H7 (cell line): ENCODE data around the gene NFKB1. TPM values are rescaled to one million over a fixed set of nuclear protein-coding genes. Genes with fewer than 3 reads are reported as not detected.

Experiments used
- DNase-seq: peaks from one replicate; pipeline ENCODE4 v3.0.0; 2012
- H3K27me3 ChIP-seq: 2 replicates; pipeline ENCODE4 v1.6.0; 2011; ENCODE audit warnings: mild to moderate bottlenecking, low read length; ENCODE audit not compliant: control insufficient read depth, insufficient read depth
- H3K36me3 ChIP-seq: replicated peaks from 2 replicates; pipeline ENCODE4 v1.5.1; 2011; ENCODE audit warnings: low read length; ENCODE audit not compliant: control insufficient read depth, insufficient read depth
- H3K4me3 ChIP-seq: 2 replicates; pipeline ENCODE4 v1.5.1; 2011; ENCODE audit warnings: low read depth, mild to moderate bottlenecking, control low read depth, low read length, moderate library complexity; ENCODE audit not compliant: insufficient read depth
- total RNA-seq: library from RNA; depleted of rRNA; stranded (reverse); fragments of >200 nt; shearing (Covaris generic); gene quantifications from 2 replicates; pipeline ENCODE4 v1.2.3, GENCODE V29; 2014

NFKB1 gene
- total RNA-seq, 1 experiment from 2014 or later, result 6.8 TPM

DNA sequence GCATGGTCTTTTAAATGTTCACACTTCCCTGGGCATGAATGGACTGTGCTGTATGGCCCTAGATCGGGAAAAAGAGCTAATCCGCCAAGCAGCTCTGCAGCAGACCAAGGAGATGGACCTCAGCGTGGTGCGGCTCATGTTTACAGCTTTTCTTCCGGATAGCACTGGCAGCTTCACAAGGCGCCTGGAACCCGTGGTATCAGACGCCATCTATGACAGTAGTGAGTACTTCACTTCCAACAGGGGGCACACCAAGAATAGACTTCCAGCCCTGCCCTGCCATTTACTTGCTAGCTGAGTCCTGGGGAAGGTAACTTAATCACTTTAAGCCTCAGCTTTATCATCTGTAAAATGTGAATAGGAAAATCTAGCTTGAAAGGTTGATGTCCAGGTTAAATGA, 77.7 kb downstream of the NFKB1 start:
- no peaks in the 10 kb centered on the region for H3K36me3 ChIP-seq
- no peak overlapping the region for H3K4me3 ChIP-seq
- DNase-seq, result peak; percentile 50
- no peaks in the 10 kb centered on the region for H3K27me3 ChIP-seq

DNA sequence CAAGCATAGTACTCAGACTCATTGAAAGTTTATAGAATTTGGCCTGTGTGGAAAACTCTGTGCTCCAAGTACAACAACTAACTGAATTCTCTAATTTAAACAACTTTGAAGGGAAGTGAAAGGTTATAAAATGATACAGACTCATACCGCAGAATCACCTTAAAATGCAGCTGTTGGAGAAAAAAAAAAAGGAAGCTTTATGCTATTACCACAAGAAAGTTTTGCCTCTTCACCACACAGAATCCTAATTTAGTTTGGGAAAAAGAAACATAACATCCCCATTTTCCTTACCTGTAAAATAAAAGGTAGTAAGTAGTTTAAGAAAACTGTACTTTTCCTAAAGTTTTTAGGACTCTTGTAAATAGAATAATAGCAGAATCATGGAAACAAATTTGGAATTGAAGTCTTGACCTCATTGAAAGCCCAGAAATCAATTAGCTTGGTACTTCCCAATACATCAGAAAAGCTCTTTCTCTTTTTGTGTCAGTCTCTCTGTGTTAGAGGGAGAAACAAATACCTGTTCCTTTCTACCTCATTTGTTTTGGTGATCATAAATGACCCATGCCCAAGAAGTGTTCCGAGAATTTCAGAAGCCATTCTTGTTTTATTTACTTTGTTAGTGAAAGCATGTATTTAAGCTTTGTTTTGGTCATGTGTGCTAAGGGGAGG, 78.8 kb downstream of the NFKB1 start:
- H3K36me3 ChIP-seq, result no peaks in the 10 kb centered on the region
- no peak for DNase-seq
- no peak overlapping the region for H3K4me3 ChIP-seq
- H3K27me3 ChIP-seq, result no peaks in the 10 kb centered on the region

GRCh38 chr4:102580463-102580842, 79.3 kb downstream of the NFKB1 start:
- Histone ChIP-seq H3K27me3 (no peaks in the 10 kb centered on the region), H3K4me3 (no peak overlapping the region), H3K36me3 (no peaks in the 10 kb centered on the region)
- no peak for DNase-seq

DNA sequence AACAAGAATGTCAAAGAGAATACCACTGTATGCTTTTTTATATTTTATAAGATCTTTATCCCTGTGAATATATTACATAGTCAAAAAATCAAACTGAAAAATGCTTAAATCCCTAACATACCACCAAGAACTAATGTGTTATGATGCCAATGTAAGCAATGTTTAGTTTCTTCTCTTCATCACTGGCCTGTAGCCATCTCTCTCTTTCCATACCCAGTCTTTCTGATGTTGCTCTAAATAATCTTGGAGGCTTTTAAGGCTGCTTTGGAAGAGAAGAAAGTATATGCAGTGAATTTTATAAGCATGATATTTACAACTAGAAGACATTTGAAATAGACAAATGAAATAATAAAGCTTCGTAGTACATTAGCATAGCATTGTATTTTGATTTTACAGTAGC, 82.9 kb downstream of the NFKB1 start:
- H3K4me3 ChIP-seq, result no peak overlapping the region
- no peaks in the 10 kb centered on the region for H3K36me3 ChIP-seq
- no peaks in the 10 kb centered on the region for H3K27me3 ChIP-seq
- no peak for DNase-seq

- H3K4me3 ChIP-seq, result no peak overlapping the region
- no peaks in the 10 kb centered on the region for H3K36me3 ChIP-seq
- DNase-seq, result no peak
- no peaks in the 10 kb centered on the region for H3K27me3 ChIP-seq
Observed at GRCh38 chr4:102585329-102585728, 84.2 kb downstream of the NFKB1 start.

- Histone ChIP-seq H3K27me3 (no peaks in the 10 kb centered on the region), H3K36me3 (no peaks in the 10 kb centered on the region), H3K4me3 (no peak overlapping the region)
- no peak for DNase-seq
Observed at GRCh38 chr4:102586002-102586643, 85.0 kb downstream of the NFKB1 start.

GRCh38 chr4:102586644-102587021, 85.5 kb downstream of the NFKB1 start:
- no peaks in the 10 kb centered on the region for H3K27me3 ChIP-seq
- H3K4me3 ChIP-seq, result no peak overlapping the region
- H3K36me3 ChIP-seq, result no peaks in the 10 kb centered on the region
- DNase-seq, result no peak

GRCh38 chr4:102589743-102590142, 88.6 kb downstream of the NFKB1 start:
- H3K27me3 ChIP-seq, result no peaks in the 10 kb centered on the region
- H3K4me3 ChIP-seq, result no peak overlapping the region
- no peaks in the 10 kb centered on the region for H3K36me3 ChIP-seq
- no peak for DNase-seq

DNA sequence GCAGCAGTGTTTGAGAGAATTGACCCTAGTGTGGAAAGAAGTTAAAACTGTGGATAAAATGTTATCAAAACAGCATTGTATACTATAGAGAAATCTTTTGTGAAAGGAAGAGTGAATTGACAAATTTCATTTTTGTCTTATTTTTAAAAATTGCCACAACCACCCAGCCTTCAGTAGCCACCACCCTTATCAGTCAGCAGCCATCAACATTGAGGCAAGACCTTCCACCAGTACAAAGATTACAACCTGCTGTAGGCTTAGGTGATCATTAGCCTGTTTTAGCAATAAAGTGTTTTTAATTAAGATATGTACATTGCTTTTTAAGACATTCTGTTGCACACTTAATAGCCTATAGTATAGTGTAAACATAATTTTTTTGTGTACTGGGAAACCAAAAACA, 91.1 kb downstream of the NFKB1 start:
- DNase-seq, result no peak
- no peaks in the 10 kb centered on the region for H3K36me3 ChIP-seq
- H3K4me3 ChIP-seq, result no peak overlapping the region

DNA sequence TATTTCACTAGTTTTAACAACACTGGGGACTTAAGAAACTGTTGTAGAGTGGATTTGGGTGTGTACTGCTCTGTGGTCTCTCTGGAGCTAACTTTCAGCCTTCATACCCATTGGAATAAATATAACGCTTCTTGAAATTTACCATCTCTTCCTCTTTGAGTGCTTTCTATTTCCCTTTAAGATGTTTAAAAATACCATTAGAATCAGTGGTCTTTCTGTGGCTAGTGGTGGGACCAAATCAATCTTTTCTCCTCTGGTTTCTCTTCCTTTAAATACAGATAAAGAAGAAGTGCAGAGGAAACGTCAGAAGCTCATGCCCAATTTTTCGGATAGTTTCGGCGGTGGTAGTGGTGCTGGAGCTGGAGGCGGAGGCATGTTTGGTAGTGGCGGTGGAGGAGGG, 92.0 kb downstream of the NFKB1 start:
- no peak overlapping the region for H3K4me3 ChIP-seq
- no peak for DNase-seq
- H3K36me3 ChIP-seq, result no peaks in the 10 kb centered on the region
- H3K27me3 ChIP-seq, result no peaks in the 10 kb centered on the region

More for the DNA sequence above, 91.1 kb downstream of the NFKB1 start:
- H3K27me3 ChIP-seq, result no peaks in the 10 kb centered on the region

DNA sequence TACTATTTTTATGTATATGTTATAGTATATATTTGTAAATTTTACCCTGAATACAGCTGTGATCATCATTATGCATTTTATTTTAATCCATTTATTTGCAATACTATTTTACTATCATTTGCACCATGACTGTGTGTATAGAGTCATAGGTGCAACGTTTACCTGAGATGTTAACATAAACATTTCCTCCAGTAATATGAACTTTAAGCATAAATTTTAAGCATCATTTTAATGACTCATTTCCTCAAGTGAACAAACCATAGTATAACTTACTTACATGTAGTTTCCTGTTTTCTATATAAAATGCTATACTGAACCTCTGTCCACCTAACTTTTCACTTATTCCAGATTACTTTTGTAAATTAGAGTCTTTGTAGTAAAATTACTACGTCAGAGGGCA, 92.8 kb downstream of the NFKB1 start:
- no peaks in the 10 kb centered on the region for H3K27me3 ChIP-seq
- H3K36me3 ChIP-seq, result no peaks in the 10 kb centered on the region
- H3K4me3 ChIP-seq, result no peak overlapping the region
- DNase-seq, result no peak

DNA sequence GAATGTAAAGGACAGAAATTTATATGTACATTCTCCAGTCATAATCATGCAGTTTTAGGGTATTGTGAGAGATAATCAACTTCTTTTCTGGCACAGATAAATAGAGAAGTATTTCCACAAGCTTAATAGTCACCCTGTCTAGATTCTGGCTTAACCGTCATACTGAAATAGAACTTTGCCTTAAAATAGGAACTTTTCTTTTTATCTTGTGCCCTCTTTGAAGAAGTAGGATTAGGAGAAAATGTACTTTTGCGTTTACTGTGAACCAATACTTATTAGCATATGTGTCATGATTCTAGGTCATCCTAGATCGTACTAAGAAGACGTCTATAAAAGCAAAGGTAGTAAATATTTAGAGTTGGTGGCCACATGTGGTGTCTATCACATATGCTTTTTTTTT, 95.4 kb downstream of the NFKB1 start:
- DNase-seq, result no peak
- Histone ChIP-seq H3K36me3 (no peaks in the 10 kb centered on the region), H3K4me3 (no peak overlapping the region), H3K27me3 (no peaks in the 10 kb centered on the region)

- Histone ChIP-seq H3K4me3 (no peak overlapping the region), H3K36me3 (no peaks in the 10 kb centered on the region), H3K27me3 (no peaks in the 10 kb centered on the region)
- DNase-seq, result no peak
Observed at GRCh38 chr4:102598086-102598761, 97.1 kb downstream of the NFKB1 start.

DNA sequence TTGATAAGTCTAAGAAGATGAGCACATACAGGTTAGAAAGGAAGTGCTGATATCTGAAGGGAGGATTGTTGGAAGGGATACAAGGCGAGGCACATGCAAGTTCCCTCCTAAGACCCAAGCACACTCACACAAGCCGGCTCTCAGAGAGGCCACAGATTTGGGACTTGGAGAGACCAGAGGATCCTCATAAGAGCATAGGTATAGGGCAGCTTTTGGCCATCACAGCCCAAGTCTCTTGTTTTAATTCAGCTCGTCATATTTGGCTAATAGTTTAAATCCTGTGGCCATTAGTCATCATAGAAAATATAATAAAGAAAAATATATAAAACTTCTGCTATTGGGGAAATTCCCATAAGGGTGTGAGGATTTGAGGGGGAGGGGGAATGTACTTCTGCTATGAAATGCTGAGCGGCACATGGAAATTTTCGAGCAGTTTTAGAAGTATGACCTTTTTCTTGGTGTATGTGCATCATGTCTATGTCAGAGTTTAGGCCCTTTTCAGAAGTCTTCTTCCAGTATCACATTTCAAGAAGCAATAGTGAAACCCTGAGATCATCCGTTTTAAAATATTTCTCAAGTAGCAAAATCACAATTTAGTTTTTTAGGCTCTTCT, 97.7 kb downstream of the NFKB1 start:
- H3K4me3 ChIP-seq, result no peak overlapping the region
- no peaks in the 10 kb centered on the region for H3K36me3 ChIP-seq
- H3K27me3 ChIP-seq, result no peaks in the 10 kb centered on the region
- DNase-seq, result no peak

DNA sequence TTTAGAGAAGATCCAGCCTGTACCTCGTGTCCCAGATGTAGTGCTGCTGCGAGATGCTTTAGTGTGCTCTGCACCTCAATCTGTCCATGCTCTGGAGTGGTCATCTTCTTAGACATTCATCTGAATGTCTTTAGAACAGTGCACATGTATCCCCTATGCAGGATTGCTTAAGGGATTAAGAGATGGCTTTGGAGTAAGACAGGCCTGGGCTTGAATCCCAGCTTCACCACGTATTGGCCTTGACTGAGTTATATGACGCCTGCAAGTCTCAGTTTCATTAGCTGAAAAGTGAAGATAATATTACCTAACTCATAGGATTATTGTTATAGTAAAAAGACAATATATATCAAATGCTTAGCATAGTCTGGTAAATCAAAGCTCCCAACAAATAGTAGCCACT, 98.3 kb downstream of the NFKB1 start:
- H3K27me3 ChIP-seq, result no peaks in the 10 kb centered on the region
- no peaks in the 10 kb centered on the region for H3K36me3 ChIP-seq
- no peak for DNase-seq
- no peak overlapping the region for H3K4me3 ChIP-seq
